Tibial nerve (tissue), 4 donors: ENCODE results near the gene CDC42BPG. TPM values are rescaled to one million over a fixed set of nuclear protein-coding genes. Genes with fewer than 3 reads are reported as not detected.

Experiments
- DNase-seq, 2 donors: peaks; one replicate each; pipeline ENCODE4 v3.0.0-alpha.2; 2019; ENCODE audit warnings: low spot score in 2 of 2
- H3K27ac ChIP-seq, 4 donors: fragments of 200-600 bp; sonication (generic) in 3 of 4; one replicate each; pipeline ENCODE4 v1.5.1; 2017 to 2019; ENCODE audit warnings: mild to moderate bottlenecking in 1 of 4
- H3K27me3 ChIP-seq, 2 donors: fragments of 200-600 bp; sonication (generic) in 1 of 2; one replicate each; pipeline versions ENCODE4 v1.5.1 to v1.6.0; 2017 to 2019
- H3K36me3 ChIP-seq, 3 donors: fragments of 200-600 bp; sonication (generic); one replicate each; pipeline ENCODE4 v1.5.1; 2018 to 2019
- H3K4me1 ChIP-seq, 4 donors: fragments of 200-600 bp; sonication (generic) in 3 of 4; one replicate each; pipeline ENCODE4 v1.5.1; 2017 to 2019
- H3K4me3 ChIP-seq, 4 donors: fragments of 200-600 bp; sonication (generic) in 3 of 4; one replicate each; pipeline ENCODE4 v1.5.1; 2017 to 2019; ENCODE audit warnings: mild to moderate bottlenecking in 1 of 4, moderate library complexity in 1 of 4
- H3K9me3 ChIP-seq, 4 donors: fragments of 200-600 bp; sonication (generic) in 3 of 4; one replicate each; pipeline ENCODE4 v1.5.1; 2017 to 2019
- CTCF ChIP-seq, 5 experiments: fragments of 200-600 bp in 3 of 5; fragments of 450-650 bp in 2 of 5; sonication (generic) in 3 of 5; IDR thresholded peaks; one replicate each; pipeline ENCODE4 v1.5.1; 2016 to 2019; ENCODE audit warnings: antibody characterized with exemption in 5 of 5, mild to moderate bottlenecking in 3 of 5, moderate library complexity in 2 of 5
- EP300 ChIP-seq, 2 donors: sonication (generic); formaldehyde crosslinking; IDR thresholded peaks; one replicate each; pipeline ENCODE4 v1.6.1; 2017; ENCODE audit warnings: antibody characterized with exemption in 2 of 2, mild to moderate bottlenecking in 1 of 2
- POLR2A ChIP-seq, 2 donors: fragments of 450-650 bp; IDR thresholded peaks; one replicate each; pipeline ENCODE4 v1.6.1; 2017; ENCODE audit warnings: antibody characterized with exemption in 2 of 2, mild to moderate bottlenecking in 2 of 2, moderate library complexity in 2 of 2
- whole genome bisulfite sequencing, 2 donors: methylation state at CpG; one replicate each; pipeline ENCODE4 v1.1.5; 2018; 5-methylcytosine and 5-hydroxymethylcytosine counted together
- total RNA-seq, 4 donors: library from RNA; depleted of rRNA; stranded (reverse); fragments of >200 nt; gene quantifications; one replicate each; pipeline ENCODE4 v1.1.0, GENCODE V29; 2016

CDC42BPG gene
- total RNA-seq, 4 donors from 2014 or later, result under 0.01 to 0.30 (median 0.21) TPM; not detected in 1

DNA sequence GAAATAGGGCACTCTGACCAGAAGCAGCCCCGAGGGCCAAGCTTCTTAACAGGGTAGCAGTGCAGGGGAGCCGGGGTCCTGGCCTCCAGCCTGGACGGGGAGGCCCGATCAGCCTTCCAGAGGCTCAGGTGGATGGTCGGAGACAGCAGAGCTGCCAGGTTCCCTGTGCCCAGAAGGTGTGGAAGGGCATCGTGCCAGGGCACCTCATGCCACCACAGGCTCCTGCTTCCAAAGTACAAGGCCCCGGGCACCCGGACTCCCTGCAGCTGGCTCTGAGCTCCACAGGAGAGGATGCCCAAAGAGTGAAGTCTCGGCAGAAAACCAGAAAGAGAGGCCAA, 19.7 kb upstream of the CDC42BPG start:
- Histone ChIP-seq H3K4me3 (peak overlapping the region in 1 of 4 donors; percentile 0), H3K9me3 (no peaks in the 10 kb centered on the region), H3K27ac (peak overlapping the region; percentile 79 to 90 (median 86)), H3K36me3 (peaks cover 0 to 10% (median 0%) of the 10 kb centered on the region in 3 donors), H3K27me3 (no peaks in the 10 kb centered on the region), H3K4me1 (peaks cover 0 to 77% (median 66%) of the 10 kb centered on the region in 4 donors)
- 24 to 39% methylated on average over 3 to 9 of the region's 9 CpGs for WGBS, 2 donors
- TF ChIP-seq POLR2A (IDR thresholded peaks at IDR 0.05), result no peak
- no peak for TF ChIP-seq CTCF (IDR thresholded peaks at IDR 0.05)
- no peak for TF ChIP-seq EP300 (IDR thresholded peaks at IDR 0.05)
- no peak for DNase-seq

GRCh38 chr11:64863391-64864060, 19.1 kb upstream of the CDC42BPG start:
- WGBS, 2 donors, result 29 to 47% methylated on average over 23 of the region's 23 CpGs
- no peak for DNase-seq

GRCh38 chr11:64862987-64863390, 18.5 kb upstream of the CDC42BPG start:
- TF ChIP-seq EP300 (IDR thresholded peaks at IDR 0.05), result no peak
- no peak for TF ChIP-seq POLR2A (IDR thresholded peaks at IDR 0.05)
- Histone ChIP-seq H3K27ac (peak overlapping the region; percentile 79 to 90 (median 86)), H3K4me3 (no peak overlapping the region), H3K4me1 (peaks cover 0 to 77% (median 64%) of the 10 kb centered on the region in 4 donors), H3K27me3 (no peaks in the 10 kb centered on the region), H3K36me3 (peaks cover 0 to 19% (median 0%) of the 10 kb centered on the region in 3 donors), H3K9me3 (no peaks in the 10 kb centered on the region)
- WGBS, 2 donors, result 31 to 37% methylated on average over 7 to 9 of the region's 9 CpGs
- no peak for DNase-seq

More at GRCh38 chr11:64863391-64864060, 19.1 kb upstream of the CDC42BPG start:
- Histone ChIP-seq H3K36me3 (peaks cover 0 to 15% (median 0%) of the 10 kb centered on the region in 3 donors), H3K4me3 (peak overlapping the region in 2 of 4 donors; percentile 0 to 5), H3K27me3 (no peaks in the 10 kb centered on the region), H3K9me3 (no peaks in the 10 kb centered on the region), H3K27ac (peak overlapping the region; percentile 79 to 90 (median 86)), H3K4me1 (peaks cover 0 to 77% (median 65%) of the 10 kb centered on the region in 4 donors)
- TF ChIP-seq EP300 (IDR thresholded peaks at IDR 0.05) (peak in 1 of 2 donors; percentile 3), POLR2A (IDR thresholded peaks at IDR 0.05) (no peak)

DNA sequence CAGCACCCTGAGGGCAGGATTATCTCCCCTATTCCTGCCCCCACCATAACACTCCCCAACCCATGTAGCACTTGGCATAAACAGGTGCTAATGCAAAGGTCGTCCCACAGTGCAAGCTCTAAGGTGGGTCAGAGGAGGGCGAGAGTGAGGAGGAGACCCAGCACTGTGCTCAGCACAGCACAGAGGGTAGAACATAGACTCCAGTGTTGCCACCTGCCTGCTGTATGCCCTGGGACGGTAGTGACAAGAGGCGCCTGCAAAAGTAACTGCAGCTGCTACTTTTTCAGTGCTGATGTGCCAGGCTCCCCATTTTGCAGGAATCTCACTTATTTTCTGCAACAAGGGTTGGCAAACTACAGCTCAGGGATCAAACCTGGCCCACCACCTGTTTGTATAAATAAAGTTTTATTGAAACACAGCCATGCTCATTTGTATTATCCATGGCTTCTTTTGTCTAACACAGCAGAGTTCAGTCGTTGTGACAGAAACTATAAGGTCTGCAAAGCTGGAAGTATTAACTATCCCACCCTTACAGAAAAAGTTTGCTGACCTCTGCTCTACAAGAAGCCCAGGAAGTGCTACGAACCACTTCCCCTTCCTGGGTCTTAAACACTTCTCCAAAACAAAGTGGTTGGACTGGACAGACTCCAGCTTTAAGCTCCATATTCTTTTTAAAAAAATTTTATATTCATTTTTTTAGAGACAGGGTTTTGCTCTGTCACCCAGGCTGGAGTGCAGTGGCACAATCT, 16.9 kb upstream of the CDC42BPG start:
- H3K9me3 ChIP-seq, result no peaks in the 10 kb centered on the region
- 85 to 86% methylated on average over 6 of the region's 6 CpGs for WGBS, 2 donors
- peaks cover 0 to 19% (median 0%) of the 10 kb centered on the region in 3 donors for H3K36me3 ChIP-seq
- no peak overlapping the region for H3K4me3 ChIP-seq
- DNase-seq, result no peak
- peaks cover 0 to 86% (median 74%) of the 10 kb centered on the region in 4 donors for H3K4me1 ChIP-seq
- H3K27ac ChIP-seq, result peak overlapping the region in 3 of 4 donors; percentile 86 to 90 (median 87)
- no peaks in the 10 kb centered on the region for H3K27me3 ChIP-seq
- TF ChIP-seq POLR2A (IDR thresholded peaks at IDR 0.05) (no peak), CTCF (IDR thresholded peaks at IDR 0.05) (no peak), EP300 (IDR thresholded peaks at IDR 0.05) (no peak)

- TF ChIP-seq POLR2A (IDR thresholded peaks at IDR 0.05) (no peak), EP300 (IDR thresholded peaks at IDR 0.05) (no peak), CTCF (IDR thresholded peaks at IDR 0.05) (no peak)
- H3K36me3 ChIP-seq, result peaks cover 0 to 19% (median 0%) of the 10 kb centered on the region in 3 donors
- H3K4me1 ChIP-seq, result peaks cover 0 to 89% (median 82%) of the 10 kb centered on the region in 4 donors
- H3K27ac ChIP-seq, result peak overlapping the region in 2 of 4 donors; percentile 56 to 69
- no peaks in the 10 kb centered on the region for H3K9me3 ChIP-seq
- H3K27me3 ChIP-seq, result no peaks in the 10 kb centered on the region
- H3K4me3 ChIP-seq, result no peak overlapping the region
- DNase-seq, result no peak
- WGBS, 2 donors, result 91% methylated on average over 18 to 33 of the region's 33 CpGs
Measured at GRCh38 chr11:64859542-64860414, 15.3 kb upstream of the CDC42BPG start.
